ENCODE results near the gene NEFH.

DNA sequence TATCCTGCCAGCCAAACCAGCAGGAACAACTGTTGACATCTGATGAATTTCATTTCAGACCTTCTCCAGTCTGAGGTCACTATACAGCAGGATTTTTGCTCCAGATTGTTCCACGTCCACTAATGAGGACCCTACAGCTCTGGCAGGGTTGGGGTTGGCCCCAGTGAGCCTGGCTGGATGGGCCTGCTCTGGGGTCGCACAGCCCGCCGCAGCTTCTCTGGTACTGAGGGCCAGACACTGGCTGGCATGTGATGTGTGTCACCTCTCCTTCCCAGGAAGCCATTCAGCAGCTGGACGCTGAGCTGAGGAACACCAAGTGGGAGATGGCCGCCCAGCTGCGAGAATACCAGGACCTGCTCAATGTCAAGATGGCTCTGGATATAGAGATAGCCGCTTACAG is 5.4 kb downstream of the NEFH start:
- TF ChIP-seq CTCF (IDR thresholded peaks at IDR 0.05) (no peak), POLR2A (IDR thresholded peaks at IDR 0.05) (no peak)

Measured in right lobe of liver (tissue), 4 donors.